Subcutaneous adipose tissue (tissue), 4 donors: ENCODE results near the gene BRD3. TPM values are rescaled to one million over a fixed set of nuclear protein-coding genes. Genes with fewer than 3 reads are reported as not detected.

Experiments used
- CTCF ChIP-seq: fragments of 450-650 bp; IDR thresholded peaks from one replicate; pipeline ENCODE4 v1.5.1; 2016; ENCODE audit warnings: low read depth, mild to moderate bottlenecking, control low read depth, antibody characterized with exemption, moderate library complexity
- total RNA-seq, 4 donors: library from RNA; depleted of rRNA; stranded (reverse); fragments of >200 nt; gene quantifications; one replicate each; pipeline ENCODE4 v1.1.0, GENCODE V29; 2016

BRD3 gene
- total RNA-seq, 4 donors from 2014 or later, result 18.7 to 67.4 (median 22.1) TPM

GRCh38 chr9:133989625-133990365 is 78.0 kb downstream of the BRD3 start:
- no peak for TF ChIP-seq CTCF

GRCh38 chr9:133987946-133988665 is 79.7 kb downstream of the BRD3 start:
- TF ChIP-seq CTCF, result no peak

DNA sequence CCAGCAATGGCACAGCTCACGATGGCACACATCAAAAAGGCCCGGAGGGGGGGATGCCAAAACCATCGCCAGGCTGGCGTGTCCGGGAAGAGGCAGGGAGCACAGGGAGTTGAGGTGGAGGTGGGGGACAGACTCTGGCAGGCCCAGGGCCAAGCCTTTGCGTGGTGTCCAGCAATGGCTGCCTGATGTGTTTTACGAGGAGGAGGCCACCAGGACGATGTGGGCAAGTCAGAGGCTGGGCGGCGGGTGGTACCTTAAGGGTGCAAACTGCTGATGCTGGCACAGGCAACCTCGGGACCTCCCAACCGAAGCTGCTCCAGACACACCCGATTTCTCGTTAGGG is 80.4 kb downstream of the BRD3 start:
- TF ChIP-seq CTCF, result no peak

- TF ChIP-seq CTCF, result no peak
Observed at GRCh38 chr9:133986774-133987445, 80.9 kb downstream of the BRD3 start.

GRCh38 chr9:133986061-133986460 is 81.8 kb downstream of the BRD3 start:
- no peak for TF ChIP-seq CTCF

- no peak for TF ChIP-seq CTCF
Observed at GRCh38 chr9:133982971-133983720, 84.7 kb downstream of the BRD3 start.
